Measurements from ENCODE around the gene NKD2.

The NKD2 gene

GRCh38 chr5:1045960-1046560, 37.5 kb downstream of the NKD2 start:
- no peak for DNase-seq (ENCODE audit: low read depth)

- no peak for DNase-seq (ENCODE audit: low read depth)
Observed at GRCh38 chr5:1047332-1047965, 38.8 kb downstream of the NKD2 start.

DNA sequence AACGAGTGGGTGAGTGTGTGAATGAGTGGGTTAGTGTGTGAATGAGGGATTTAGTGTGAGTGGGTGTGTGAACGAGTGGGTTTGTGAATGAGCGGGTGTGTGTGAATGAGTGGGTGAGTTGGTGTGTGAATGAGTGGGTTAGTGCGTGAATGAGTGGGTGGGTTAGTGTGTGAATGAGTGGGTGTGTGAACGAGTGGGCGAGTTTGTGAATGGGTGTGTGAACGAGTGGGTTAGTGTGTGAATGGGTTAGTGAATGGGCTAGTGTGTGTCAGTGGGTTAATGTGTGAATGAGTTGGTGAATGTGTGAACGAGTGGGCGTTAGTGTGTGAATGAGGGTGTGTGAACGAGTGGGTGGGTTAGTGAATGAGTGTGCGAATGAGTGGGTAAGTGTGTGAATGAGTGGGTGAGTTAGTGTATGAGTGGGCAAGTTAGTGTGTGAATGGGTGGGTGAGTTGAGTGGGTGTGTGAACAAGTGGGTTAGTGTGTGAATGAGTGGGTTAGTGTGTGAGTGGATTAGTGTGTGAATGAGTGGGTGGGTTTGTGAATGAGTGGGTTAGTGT, 39.6 kb downstream of the NKD2 start:
- DNase-seq (ENCODE audit: low read depth): no peak

DNA sequence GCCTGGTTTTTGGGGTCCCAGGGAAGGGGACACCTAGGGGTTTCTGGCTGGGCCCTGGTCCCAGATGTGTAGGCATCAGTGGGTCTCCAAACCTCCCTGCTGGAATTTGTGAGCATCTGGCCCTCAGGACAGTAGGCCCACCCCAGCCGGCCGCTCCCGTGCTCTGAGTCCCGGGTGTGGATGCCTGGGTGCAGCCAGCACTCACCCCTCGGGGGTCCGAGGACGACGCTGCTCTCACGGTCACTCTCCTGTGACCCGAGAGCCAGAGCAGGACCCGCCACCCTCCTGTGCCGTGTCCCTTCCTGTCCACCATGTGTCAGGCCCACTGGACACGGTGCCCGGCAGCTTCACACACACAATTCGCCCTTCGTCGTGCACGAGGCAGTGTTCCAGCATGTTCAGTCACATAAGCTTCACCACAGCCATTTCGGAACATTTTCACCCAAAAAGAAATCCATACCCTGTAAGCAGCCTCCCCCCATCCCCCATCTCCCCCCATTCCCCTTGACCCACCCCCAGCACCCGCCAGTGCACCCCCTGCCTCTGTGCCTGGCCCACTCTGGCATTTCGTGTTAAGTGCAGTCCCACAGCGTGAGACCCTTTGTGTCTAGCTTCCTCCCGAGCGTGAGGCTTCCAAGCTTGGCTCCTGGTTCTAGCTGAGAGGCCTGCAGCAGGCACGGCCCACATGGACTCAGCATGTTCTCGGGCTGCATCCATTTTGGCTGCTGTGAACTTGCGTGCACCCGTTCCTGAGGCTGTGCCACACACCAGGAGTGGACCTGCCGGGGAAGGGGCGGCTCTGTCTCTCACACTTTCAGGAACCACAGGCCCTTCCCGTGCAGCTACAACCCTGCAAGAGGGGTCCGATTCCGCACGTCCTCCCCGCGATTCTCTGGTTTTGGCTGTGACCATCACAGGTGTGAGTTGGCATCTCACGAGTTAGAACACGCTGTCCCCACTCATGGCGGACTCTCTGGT, 40.5 kb downstream of the NKD2 start:
- DNase-seq (ENCODE audit: low read depth): no peak

GRCh38 chr5:1050423-1051365, 42.1 kb downstream of the NKD2 start:
- DNase-seq (ENCODE audit: low read depth): no peak

GRCh38 chr5:1051366-1051720, 42.7 kb downstream of the NKD2 start:
- no peak for DNase-seq (ENCODE audit: low read depth)

- no peak for DNase-seq (ENCODE audit: low read depth)
Observed at GRCh38 chr5:1052076-1052475, 43.5 kb downstream of the NKD2 start.

DNA sequence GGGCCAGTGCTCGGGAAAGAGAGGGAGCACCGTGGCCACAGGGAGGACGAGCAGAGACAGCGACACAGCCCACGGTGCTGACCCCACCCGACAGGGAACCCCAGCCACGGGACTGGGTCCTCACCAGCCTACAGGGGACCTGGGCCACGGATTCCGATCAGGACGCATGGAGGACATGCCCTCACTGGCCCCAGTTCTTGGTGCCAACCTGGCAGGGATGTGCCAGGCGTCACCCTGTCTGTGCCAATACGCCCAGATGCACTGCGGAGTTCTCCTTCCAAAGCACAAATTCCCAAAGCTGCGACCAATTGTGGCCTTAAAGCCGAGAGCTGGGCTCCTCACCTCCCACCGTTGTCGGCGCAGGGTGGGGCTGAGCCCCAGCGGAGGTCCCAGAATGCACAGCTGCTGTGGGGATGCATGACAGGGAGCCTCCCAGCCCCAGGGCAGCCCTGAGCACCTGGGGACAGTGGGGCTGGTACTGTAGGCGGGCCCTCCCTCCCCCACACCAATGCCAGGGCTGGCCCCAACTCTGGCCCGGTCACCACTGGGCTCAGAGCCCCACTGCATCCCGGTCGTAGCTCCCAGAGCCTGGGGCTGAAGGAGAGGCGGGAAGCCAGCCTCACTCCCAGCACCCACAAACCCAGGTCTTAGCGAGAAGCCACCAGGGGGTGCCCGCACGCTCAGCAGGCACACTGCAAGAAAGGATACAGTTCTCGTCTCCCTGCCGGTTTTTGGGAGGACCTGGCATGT, 44.2 kb downstream of the NKD2 start:
- no peak for DNase-seq (ENCODE audit: low read depth)

DNA sequence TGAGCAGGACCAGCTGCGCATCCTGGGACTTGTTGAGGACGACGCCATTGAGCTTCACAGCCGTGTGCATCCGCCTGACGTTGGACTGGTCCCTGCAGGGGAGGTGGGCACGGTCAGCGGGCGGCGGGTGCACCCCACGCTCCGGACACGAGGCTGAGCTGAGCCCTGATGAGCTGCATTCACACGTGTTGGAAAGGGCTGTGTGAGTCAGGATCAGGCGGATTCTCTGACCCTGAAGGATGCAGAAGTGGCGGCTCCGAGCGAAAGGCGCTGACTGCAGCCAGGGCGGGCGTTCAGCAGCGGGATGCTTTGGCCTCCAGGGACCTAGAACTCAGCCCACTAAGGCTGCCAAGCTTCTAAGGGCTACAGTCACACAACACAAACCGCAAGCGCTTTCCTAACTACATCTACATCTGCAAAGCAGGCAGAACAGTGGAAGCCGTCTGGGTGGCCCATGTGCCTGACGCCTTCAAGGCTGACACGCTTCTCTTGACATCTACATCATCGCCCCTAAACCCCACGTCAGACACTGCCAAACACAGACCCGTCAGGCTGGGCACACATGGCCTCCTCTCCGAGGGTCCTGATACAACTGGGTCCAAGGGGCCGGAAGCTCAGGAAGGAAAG, 44.9 kb downstream of the NKD2 start:
- no peak for DNase-seq (ENCODE audit: low read depth)

DNA sequence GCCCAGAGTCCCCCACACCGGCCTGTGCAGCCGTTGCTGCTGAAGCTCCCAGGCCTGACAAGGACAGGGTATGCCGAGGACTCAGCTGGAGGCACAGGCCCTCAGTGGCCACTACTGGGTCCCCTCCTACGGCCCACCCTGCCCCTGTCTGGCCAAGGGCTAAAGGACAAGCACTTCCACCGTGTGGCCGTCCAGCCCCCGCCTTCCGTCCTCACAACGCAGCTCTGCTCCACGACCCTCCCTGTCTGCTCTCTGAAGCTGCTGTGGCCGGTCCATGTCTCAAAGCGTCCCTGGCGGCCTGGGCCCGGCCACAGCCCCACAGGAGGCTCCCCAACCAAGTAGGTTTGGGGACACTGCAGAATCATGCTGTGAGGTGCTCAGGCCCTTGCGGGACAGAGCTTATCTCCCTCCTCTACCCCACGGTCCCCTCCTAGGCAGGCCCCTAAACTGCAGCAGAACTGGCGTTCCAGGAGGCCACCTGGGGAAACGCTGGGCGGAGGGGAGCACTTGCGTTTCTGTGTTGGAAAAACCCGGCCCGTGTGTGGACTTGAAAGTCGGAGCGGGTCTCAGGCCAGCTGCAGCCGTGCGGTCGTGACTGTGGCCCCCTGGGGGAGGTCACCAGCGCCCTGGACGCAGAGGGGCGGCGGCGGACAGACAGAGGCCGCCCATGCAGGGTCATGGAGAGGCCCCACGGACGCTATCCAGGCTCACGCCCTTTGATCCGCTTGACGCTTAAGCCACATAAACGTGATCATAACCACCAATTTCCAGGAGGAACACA, 45.6 kb downstream of the NKD2 start:
- DNase-seq (ENCODE audit: low read depth): no peak

- no peak for DNase-seq (ENCODE audit: low read depth)
Observed at GRCh38 chr5:1054799-1055775, 46.5 kb downstream of the NKD2 start.

DNA sequence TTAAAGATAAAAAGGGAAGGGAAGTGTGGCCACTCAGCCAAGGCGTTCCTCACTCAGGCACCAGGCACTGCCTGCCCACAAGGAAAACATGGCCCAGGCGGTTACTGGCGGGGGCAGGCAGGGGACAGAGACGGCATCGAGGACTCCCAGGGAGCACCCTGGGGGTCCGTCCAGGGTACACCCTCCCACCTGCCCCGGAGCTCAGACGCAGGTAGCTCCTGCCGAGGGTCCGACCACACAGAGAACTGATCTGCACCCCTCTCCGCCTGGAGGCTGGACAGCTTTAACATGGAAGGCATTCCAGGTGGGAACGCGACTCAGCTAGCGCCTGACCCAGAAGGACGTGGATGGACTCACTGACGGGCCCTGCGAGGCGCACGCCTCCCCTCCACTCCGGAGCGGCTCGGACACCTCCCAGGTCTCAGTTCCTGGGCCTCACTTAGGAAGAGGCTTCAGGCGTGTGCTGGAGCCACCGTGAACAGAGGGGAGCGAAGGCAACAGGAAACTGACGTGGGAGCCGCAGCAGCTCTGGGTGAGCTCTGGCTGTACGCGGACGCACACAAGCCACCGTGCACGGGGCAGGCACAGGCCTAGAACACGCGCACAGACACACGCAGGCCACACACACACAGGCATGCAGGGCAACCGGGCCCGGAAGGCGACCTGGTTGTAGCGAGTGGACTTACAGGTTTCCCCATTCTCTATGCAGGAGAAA, 47.5 kb downstream of the NKD2 start:
- DNase-seq (ENCODE audit: low read depth): no peak

GRCh38 chr5:1056611-1057484, 48.2 kb downstream of the NKD2 start:
- no peak for DNase-seq (ENCODE audit: low read depth)

DNA sequence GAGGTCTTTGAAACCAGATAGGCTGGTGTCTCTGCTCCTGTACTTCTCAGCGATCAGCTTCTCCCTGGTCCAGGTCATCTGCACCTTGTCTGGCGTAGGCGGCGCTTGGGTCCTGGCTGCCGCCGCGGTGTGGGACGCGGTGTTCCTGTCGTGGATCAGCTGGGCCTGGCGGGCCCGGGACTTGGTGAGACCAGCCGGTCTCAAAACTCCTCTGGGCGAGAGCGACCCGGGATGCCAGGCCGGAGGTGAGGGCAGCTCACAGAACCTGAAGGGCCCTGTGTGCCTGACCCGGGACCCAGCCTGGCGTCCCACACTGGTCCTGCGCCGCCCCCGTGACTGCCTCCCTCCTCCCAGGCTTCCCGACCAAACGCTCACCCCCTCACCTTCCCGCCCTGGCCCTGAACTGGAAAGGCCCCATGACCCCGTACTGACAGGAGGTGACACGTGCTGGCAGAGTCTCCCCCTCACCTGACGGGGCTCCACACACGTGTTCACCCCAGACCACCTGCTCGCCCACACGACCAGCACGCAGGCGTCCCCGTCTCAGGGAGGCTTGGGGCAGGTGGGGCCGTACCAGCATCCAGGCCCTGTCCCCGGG, 49.0 kb downstream of the NKD2 start:
- DNase-seq (ENCODE audit: low read depth): no peak

- DNase-seq (ENCODE audit: low read depth): no peak
Observed at GRCh38 chr5:1058083-1058945, 49.7 kb downstream of the NKD2 start.
